Measurements from ENCODE around the gene SCART1.
"Not testable (repeated sequence)": the region's sequence is repeated elsewhere in the genome, so short reads cannot be mapped to it uniquely, and the experiment has no call there.

The SCART1 gene

DNA sequence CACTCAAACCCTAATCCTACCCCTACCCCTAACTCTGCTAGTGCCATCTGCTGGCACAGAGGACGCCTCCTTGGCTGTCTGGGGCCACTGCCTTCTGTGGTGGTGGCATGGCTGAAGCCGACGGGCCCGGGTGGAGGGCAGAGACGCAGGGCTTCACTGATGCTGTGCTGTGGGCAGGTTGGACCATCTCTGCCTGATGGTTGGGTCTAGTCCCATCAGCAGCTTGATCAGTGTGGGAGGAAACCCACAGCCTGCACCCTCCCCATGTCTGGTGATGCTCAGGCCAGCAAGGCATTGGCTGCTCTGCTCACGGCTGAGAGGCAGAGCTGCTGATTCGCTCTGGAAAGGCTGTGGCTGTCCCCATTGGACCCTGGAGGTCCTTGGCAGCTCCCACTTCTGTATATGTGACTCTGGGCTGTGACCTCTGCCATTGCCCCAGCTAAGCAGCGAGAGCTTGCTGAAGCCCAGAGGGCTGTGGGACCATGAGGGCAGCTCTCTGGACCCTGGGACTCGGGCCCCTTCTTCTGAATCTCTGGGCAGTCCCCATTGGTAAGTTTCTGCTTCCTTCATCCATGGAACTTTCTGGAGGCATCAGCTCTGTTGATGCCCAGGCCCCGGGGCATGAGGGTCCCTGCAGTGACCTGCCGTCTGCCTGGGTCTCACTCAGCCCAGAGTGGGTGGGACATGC is at the start of gene SCART1:
TSS of gene SCART1 (plus strand) at position 430 of the 688 bp plus-strand sequence. CDS start at position 483, 53 bp downstream.
- H3K4me1 ChIP-seq (ENCODE audit: control insufficient read depth, insufficient read depth, low read length), result no peaks in the 10 kb centered on the region
- no peaks in the 10 kb centered on the region for H3K27me3 ChIP-seq (ENCODE audit: control insufficient read depth in 1 of 2, insufficient read depth in 2 of 2, low read length in 2 of 2)
- H3K36me3 ChIP-seq (ENCODE audit: control insufficient read depth in 2 of 2, insufficient read depth in 2 of 2, low read length in 2 of 2), result no peaks in the 10 kb centered on the region
- H3K9me3 ChIP-seq (ENCODE audit: control insufficient read depth in 2 of 2, low read length in 2 of 2), result no peaks in the 10 kb centered on the region
- no peak within 1 kb of the TSS for H3K4me3 ChIP-seq (ENCODE audit: low read length in 2 of 2)
- no peak within 1 kb of the TSS for H3K9ac ChIP-seq (ENCODE audit: low read length in 2 of 2)
- H3K27ac ChIP-seq (ENCODE audit: low read length), result no peak within 1 kb of the TSS

DNA sequence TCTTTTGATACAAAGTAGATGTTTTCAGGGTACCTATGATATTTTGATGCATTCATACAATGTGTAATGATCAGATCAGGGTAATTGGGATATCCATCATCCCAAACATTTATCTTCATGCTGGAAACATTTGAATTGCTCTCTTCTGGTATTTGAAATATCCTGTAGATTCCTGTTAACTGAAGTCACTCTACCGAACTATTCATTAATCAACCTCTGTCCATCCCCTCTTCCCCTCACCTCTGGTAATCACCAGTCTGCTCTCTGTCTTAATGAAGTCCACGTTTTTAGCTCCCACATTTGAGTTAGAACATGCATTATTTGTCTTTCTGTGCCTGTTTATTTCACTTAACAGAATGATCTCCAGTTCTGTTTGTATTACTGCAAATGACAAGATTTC is 48.5 kb upstream of the SCART1 start:
- H3K36me3 ChIP-seq (ENCODE audit: control insufficient read depth in 2 of 2, insufficient read depth in 2 of 2, low read length in 2 of 2), result peaks cover 28 to 35% of the 10 kb centered on the region in 2 donors
- no peaks in the 10 kb centered on the region for H3K4me1 ChIP-seq (ENCODE audit: control insufficient read depth, insufficient read depth, low read length)
- H3K9ac ChIP-seq (ENCODE audit: low read length in 2 of 2), result no peak overlapping the region
- no peak overlapping the region for H3K27ac ChIP-seq (ENCODE audit: low read length)
- no peaks in the 10 kb centered on the region for H3K9me3 ChIP-seq (ENCODE audit: control insufficient read depth in 2 of 2, low read length in 2 of 2)
- H3K4me3 ChIP-seq (ENCODE audit: low read length in 2 of 2), result no peak overlapping the region
- no peaks in the 10 kb centered on the region for H3K27me3 ChIP-seq (ENCODE audit: control insufficient read depth in 1 of 2, insufficient read depth in 2 of 2, low read length in 2 of 2)

DNA sequence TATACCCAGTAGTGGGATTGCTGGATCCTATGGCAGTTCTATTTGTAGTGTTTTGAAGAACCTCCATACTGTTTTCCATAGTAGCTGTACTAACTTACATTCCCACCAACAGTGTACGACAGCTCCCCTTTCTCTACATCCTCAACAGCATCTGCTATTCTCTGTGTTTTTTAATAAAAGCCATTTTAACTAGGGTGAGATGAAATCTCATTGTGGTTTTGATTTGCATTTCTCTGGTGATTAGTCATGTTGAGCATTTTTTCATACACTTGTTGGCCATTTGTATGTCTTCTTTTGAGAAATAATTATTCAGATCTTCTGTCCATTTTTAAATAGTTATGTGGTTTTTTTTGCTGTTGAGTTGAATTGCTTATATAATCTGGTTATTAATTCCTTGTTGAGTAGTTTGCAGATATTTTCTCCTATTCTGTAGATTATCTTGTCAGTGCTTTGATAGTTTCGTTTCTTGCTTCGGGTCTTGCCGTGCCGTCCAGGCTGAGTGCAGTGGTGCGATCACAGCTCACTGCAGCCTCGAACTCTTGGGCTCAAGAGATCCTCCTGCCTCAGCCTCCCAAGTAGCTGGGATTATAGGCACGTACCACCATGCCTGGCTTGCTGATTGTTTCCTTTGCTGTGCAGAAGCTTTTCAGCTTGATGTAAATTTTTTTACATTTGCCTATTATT is 47.8 kb upstream of the SCART1 start:
- no peak overlapping the region for H3K9ac ChIP-seq (ENCODE audit: low read length in 2 of 2)
- no peak overlapping the region for H3K4me3 ChIP-seq (ENCODE audit: low read length in 2 of 2)
- H3K27me3 ChIP-seq (ENCODE audit: control insufficient read depth in 1 of 2, insufficient read depth in 2 of 2, low read length in 2 of 2), result no peaks in the 10 kb centered on the region
- no peaks in the 10 kb centered on the region for H3K4me1 ChIP-seq (ENCODE audit: control insufficient read depth, insufficient read depth, low read length)
- H3K36me3 ChIP-seq (ENCODE audit: control insufficient read depth in 2 of 2, insufficient read depth in 2 of 2, low read length in 2 of 2), result peaks cover 29 to 35% of the 10 kb centered on the region in 2 donors
- no peaks in the 10 kb centered on the region for H3K9me3 ChIP-seq (ENCODE audit: control insufficient read depth in 2 of 2, low read length in 2 of 2)
- H3K27ac ChIP-seq (ENCODE audit: low read length), result no peak overlapping the region

DNA sequence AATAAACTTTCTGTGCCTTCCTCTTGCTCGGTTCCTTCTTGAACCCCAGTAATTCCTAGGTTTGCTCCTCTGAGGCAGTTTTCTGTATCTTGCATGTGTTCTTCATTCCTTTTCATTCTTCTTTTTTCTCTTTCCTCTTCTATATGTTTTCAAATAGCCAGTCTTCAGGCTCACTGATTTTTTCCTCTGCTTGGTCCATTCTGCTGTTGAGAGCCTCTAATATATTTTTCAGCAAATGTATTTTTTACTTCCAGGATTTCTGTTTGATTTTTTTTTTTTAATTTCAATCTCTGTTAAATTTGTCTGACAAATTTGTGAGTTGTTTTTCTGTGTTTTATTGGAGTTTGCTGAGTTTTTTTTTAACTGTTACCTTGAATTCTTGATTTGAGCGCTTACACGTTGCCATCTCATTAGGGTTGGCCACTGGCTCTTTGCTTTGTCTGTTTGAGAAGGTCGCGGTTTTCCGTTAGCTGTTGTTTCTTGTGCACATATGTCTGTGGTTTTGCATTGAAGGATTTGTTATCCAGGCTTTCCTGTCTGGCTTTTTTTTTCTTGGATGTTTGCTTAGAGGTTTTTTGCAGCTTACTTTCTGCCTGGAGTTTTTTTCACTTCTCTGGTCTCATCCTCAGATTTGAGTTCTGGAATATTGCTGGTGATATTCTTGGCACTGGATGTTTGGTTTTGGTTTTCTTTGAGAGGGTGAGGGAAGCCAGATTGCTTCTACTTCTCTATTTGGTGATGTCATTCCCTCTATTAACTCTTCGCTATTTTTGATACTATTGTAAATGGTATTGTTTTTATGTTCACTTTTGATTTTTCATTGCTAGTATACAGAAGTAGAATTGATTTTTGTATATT is 42.0 kb upstream of the SCART1 start:
- no peaks in the 10 kb centered on the region for H3K27me3 ChIP-seq (ENCODE audit: control insufficient read depth in 1 of 2, insufficient read depth in 2 of 2, low read length in 2 of 2)
- H3K9ac ChIP-seq (ENCODE audit: low read length in 2 of 2), result no peak overlapping the region
- H3K36me3 ChIP-seq (ENCODE audit: control insufficient read depth in 2 of 2, insufficient read depth in 2 of 2, low read length in 2 of 2), result peaks cover 13 to 16% of the 10 kb centered on the region in 2 donors
- H3K27ac ChIP-seq (ENCODE audit: low read length), result no peak overlapping the region
- no peak overlapping the region for H3K4me3 ChIP-seq (ENCODE audit: low read length in 2 of 2)
- peaks cover 4 to 6% of the 10 kb centered on the region in 2 donors for H3K9me3 ChIP-seq (ENCODE audit: control insufficient read depth in 2 of 2, low read length in 2 of 2)
- no peaks in the 10 kb centered on the region for H3K4me1 ChIP-seq (ENCODE audit: control insufficient read depth, insufficient read depth, low read length)

DNA sequence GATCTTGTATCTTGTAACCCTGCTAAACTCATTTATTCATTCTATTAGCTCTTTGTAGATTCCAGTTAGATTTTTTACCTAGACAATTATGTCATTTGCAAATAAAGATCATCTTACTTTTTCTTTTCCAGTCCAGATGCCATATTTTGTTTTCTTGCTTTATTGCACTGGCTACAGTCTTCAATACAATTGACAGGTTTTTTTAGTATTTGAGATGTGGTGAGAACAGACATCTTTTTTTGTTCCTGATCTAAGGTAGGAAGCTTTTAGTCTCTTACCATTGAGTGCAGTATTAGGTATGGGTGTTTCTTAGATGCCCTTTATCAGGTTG is 41.4 kb upstream of the SCART1 start:
- Histone ChIP-seq H3K27ac (ENCODE audit: low read length) (no peak overlapping the region), H3K9me3 (ENCODE audit: control insufficient read depth in 2 of 2, low read length in 2 of 2) (peaks cover 4 to 6% of the 10 kb centered on the region in 2 donors), H3K27me3 (ENCODE audit: control insufficient read depth in 1 of 2, insufficient read depth in 2 of 2, low read length in 2 of 2) (no peaks in the 10 kb centered on the region), H3K4me3 (ENCODE audit: low read length in 2 of 2) (no peak overlapping the region), H3K4me1 (ENCODE audit: control insufficient read depth, insufficient read depth, low read length) (no peaks in the 10 kb centered on the region), H3K36me3 (ENCODE audit: control insufficient read depth in 2 of 2, insufficient read depth in 2 of 2, low read length in 2 of 2) (peaks cover 13 to 16% of the 10 kb centered on the region in 2 donors), H3K9ac (ENCODE audit: low read length in 2 of 2) (no peak overlapping the region)

DNA sequence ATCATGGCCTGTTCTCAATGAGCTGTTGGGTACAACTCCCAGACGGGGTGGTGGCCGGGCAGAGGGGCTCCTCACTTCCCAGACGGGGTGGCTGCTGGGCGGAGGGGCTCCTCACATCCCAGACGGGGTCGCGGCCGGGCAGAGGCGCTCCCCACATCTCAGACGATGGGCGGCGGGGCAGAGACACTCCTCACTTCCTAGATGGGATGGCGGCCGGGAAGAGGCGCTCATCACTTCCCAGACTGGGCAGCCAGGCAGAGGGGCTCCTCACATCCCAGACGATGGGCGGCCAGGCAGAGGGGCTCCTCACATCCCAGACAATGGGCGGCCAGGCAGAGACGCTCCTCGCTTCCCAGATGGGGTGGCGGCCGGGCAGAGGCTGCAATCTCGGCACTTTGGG is 39.3 kb upstream of the SCART1 start:
- H3K4me1 ChIP-seq (ENCODE audit: control insufficient read depth, insufficient read depth, low read length); H3K27me3 ChIP-seq (ENCODE audit: control insufficient read depth in 1 of 2, insufficient read depth in 2 of 2, low read length in 2 of 2); H3K9me3 ChIP-seq (ENCODE audit: control insufficient read depth in 2 of 2, low read length in 2 of 2); H3K4me3 ChIP-seq (ENCODE audit: low read length in 2 of 2); H3K27ac ChIP-seq (ENCODE audit: low read length); H3K9ac ChIP-seq (ENCODE audit: low read length in 2 of 2): not testable (repeated sequence)
- H3K36me3 ChIP-seq (ENCODE audit: control insufficient read depth in 2 of 2, insufficient read depth in 2 of 2, low read length in 2 of 2), result peaks cover 13 to 19% of the 10 kb centered on the region in 2 donors

DNA sequence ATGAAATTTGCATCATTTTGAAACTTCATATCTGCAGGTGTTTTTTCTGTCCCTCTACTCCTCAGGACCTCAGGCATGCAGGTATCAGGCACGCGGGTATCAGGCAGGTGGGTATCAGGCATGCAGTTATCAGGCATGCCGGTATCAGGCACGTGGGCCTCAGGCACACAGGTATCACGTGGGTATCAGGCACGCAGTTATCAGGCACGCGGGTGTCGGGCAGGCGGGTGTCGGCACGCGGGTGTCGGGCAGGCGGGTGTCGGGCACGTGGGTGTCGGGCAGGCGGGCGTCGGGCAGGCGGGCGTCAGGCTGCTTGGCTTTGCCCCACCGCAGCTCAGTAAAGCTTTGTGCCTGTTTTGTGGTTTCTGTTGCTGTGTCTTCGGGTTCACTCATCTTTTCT is 38.0 kb upstream of the SCART1 start:
- H3K9me3 ChIP-seq (ENCODE audit: control insufficient read depth in 2 of 2, low read length in 2 of 2), result peaks cover 4 to 6% of the 10 kb centered on the region in 2 donors
- peaks cover 8 to 26% of the 10 kb centered on the region in 2 donors for H3K36me3 ChIP-seq (ENCODE audit: control insufficient read depth in 2 of 2, insufficient read depth in 2 of 2, low read length in 2 of 2)
- H3K4me1 ChIP-seq (ENCODE audit: control insufficient read depth, insufficient read depth, low read length), result no peaks in the 10 kb centered on the region
- H3K9ac ChIP-seq (ENCODE audit: low read length in 2 of 2), result no peak overlapping the region
- H3K4me3 ChIP-seq (ENCODE audit: low read length in 2 of 2), result no peak overlapping the region
- H3K27ac ChIP-seq (ENCODE audit: low read length), result no peak overlapping the region
- no peaks in the 10 kb centered on the region for H3K27me3 ChIP-seq (ENCODE audit: control insufficient read depth in 1 of 2, insufficient read depth in 2 of 2, low read length in 2 of 2)

DNA sequence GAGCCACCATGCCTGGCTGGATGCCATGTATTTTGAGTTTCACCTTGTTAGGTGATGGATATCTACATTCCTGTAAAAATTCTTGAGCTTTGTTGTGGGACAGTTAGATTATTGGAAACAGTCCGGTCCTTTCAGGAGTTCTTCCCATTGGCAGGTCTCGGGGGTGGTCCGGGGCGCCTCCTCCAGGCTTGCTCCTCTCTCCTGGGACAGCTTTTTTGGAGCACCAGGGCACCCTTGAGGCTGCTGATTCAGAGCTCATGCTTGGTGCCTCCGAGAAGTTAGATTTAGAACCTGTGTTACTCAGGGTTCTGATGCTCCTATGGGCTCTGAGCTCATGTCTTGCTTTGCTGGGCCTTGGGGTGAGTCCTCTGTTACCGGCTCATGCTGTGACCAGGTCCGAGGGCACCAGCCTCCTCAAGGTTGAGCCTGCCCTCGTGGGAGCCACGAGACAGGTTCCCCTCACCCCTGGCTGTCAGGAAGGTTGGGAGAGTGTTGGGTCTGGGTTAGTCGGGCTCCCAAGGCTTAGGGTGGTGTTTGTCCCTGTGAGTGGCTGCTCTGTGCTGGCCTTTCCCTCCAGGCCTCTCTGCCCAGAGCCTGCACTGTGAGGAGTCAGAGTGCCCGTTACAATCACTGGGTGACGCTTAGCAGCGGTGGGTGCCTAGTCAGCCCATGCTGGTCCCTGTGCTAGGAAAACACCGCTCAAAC is 35.3 kb upstream of the SCART1 start:
- Histone ChIP-seq H3K9me3 (ENCODE audit: control insufficient read depth in 2 of 2, low read length in 2 of 2) (no peaks in the 10 kb centered on the region), H3K4me1 (ENCODE audit: control insufficient read depth, insufficient read depth, low read length) (no peaks in the 10 kb centered on the region), H3K27me3 (ENCODE audit: control insufficient read depth in 1 of 2, insufficient read depth in 2 of 2, low read length in 2 of 2) (peaks cover 2 to 4% of the 10 kb centered on the region in 2 donors), H3K27ac (ENCODE audit: low read length) (no peak overlapping the region), H3K4me3 (ENCODE audit: low read length in 2 of 2) (no peak overlapping the region), H3K36me3 (ENCODE audit: control insufficient read depth in 2 of 2, insufficient read depth in 2 of 2, low read length in 2 of 2) (peaks cover 5 to 21% of the 10 kb centered on the region in 2 donors), H3K9ac (ENCODE audit: low read length in 2 of 2) (no peak overlapping the region)

DNA sequence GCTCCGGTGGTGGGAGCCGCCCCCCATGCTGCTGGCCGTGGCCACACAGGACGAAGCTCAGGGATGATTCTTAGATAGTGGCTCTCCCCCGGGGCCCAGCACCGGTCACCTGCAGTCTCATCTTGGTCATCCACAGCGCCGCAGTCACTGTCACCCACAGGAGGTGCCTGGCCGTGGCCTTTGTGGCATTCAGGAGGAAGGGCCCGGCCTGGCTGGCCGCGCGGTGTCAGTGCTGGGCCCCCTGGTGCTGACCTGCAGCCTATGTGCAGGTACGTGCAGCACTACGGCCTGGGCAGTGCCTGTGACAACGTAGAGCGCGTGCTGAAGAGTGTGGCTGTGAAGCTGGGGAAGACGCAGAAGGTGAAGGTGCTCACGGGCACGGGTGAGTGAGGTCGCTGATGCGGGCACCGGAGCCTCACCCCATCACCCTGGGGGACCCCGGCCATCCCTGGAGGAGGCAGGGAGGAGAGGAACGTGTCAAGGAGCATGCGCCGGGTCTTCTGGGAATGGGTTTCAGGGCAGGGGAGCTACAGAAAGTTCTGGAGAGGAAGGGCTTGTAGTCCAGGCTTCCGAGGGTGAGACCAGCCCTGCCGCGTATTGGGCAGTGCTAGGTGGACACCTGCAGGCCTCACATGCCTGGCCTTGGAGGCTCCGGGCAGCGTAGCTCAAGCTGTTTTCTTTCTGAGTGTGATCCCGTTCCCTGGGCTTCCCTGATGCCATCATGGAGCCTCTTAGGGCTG is 34.4 kb upstream of the SCART1 start:
- Histone ChIP-seq H3K9me3 (ENCODE audit: control insufficient read depth in 2 of 2, low read length in 2 of 2) (no peaks in the 10 kb centered on the region), H3K4me1 (ENCODE audit: control insufficient read depth, insufficient read depth, low read length) (no peaks in the 10 kb centered on the region), H3K27me3 (ENCODE audit: control insufficient read depth in 1 of 2, insufficient read depth in 2 of 2, low read length in 2 of 2) (peaks cover 2 to 4% of the 10 kb centered on the region in 2 donors), H3K4me3 (ENCODE audit: low read length in 2 of 2) (no peak overlapping the region), H3K36me3 (ENCODE audit: control insufficient read depth in 2 of 2, insufficient read depth in 2 of 2, low read length in 2 of 2) (peaks cover 5 to 21% of the 10 kb centered on the region in 2 donors), H3K27ac (ENCODE audit: low read length) (no peak overlapping the region), H3K9ac (ENCODE audit: low read length in 2 of 2) (no peak overlapping the region)

DNA sequence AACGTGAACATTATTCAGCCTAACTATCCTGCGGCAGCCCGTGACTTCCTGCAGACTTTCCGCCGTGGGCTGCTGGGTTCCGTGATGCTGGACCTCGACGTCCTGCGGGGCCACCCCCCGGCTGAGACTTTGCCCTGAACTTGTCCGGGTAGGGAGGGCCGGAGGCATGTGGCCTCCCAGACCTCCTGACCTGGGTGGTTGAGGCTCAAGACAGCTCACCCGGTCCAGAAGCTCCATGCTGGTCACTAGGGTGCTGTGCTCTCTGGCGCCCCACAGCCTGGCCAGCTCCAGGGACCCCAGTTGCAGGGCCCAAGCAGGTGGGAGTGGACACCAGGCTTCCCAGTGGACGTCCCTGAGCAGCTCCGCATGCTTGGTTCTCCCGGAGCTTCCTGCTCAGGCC is 33.7 kb upstream of the SCART1 start:
- no peak overlapping the region for H3K9ac ChIP-seq (ENCODE audit: low read length in 2 of 2)
- H3K4me3 ChIP-seq (ENCODE audit: low read length in 2 of 2), result no peak overlapping the region
- no peaks in the 10 kb centered on the region for H3K9me3 ChIP-seq (ENCODE audit: control insufficient read depth in 2 of 2, low read length in 2 of 2)
- no peaks in the 10 kb centered on the region for H3K4me1 ChIP-seq (ENCODE audit: control insufficient read depth, insufficient read depth, low read length)
- peaks cover 2 to 4% of the 10 kb centered on the region in 2 donors for H3K27me3 ChIP-seq (ENCODE audit: control insufficient read depth in 1 of 2, insufficient read depth in 2 of 2, low read length in 2 of 2)
- H3K27ac ChIP-seq (ENCODE audit: low read length), result no peak overlapping the region
- peaks cover 5 to 21% of the 10 kb centered on the region in 2 donors for H3K36me3 ChIP-seq (ENCODE audit: control insufficient read depth in 2 of 2, insufficient read depth in 2 of 2, low read length in 2 of 2)

Data from stomach smooth muscle (tissue), 2 donors.